ENCODE results near the gene CYP51A1. TPM values are rescaled to one million over a fixed set of nuclear protein-coding genes. Genes with fewer than 3 reads are reported as not detected.

The CYP51A1 gene
- total RNA-seq, 1 donor from 2014 or later, result 83.9 TPM

GRCh38 chr7:92141161-92141560, 6.9 kb upstream of the CYP51A1 start:
- DNase-seq (ENCODE audit: low read depth), result no peak
- H3K27ac Mint-ChIP-seq (ENCODE audit: unreplicated experiment), result no peak overlapping the region
- no peaks in the 10 kb centered on the region for H3K4me1 Mint-ChIP-seq (ENCODE audit: low read depth, unreplicated experiment)
- no peak overlapping the region for H3K4me3 Mint-ChIP-seq (ENCODE audit: unreplicated experiment)
- H3K9me3 Mint-ChIP-seq (ENCODE audit: unreplicated experiment), result peaks cover 3% of the 10 kb centered on the region
- Histone ChIP-seq H3K4me3 (ENCODE audit: insufficient read depth, low read depth, low read length) (no peak overlapping the region), H3K79me2 (ENCODE audit: insufficient read depth, low read length) (no peaks in the 10 kb centered on the region), H3K36me3 (ENCODE audit: insufficient read depth, low read length) (no peaks in the 10 kb centered on the region), H3K9ac (ENCODE audit: low read length) (no peak overlapping the region), H3K9me3 (ENCODE audit: insufficient read depth, low read depth, low read length) (no peaks in the 10 kb centered on the region), H3K4me1 (ENCODE audit: insufficient read depth, low read length) (no peaks in the 10 kb centered on the region), H3K27ac (ENCODE audit: low read depth, low read length) (no peak overlapping the region), H3K4me2 (ENCODE audit: low read length) (no peak overlapping the region), H4K20me1 (ENCODE audit: insufficient read depth, low read length) (no peaks in the 10 kb centered on the region), H3K27me3 (ENCODE audit: insufficient read depth, low read length) (no peaks in the 10 kb centered on the region), H2AFZ (ENCODE audit: low read depth, low read length) (no peak overlapping the region)
- FAIRE-seq, result no peak
- TF ChIP-seq CTCF (IDR thresholded peaks at IDR 0.05; ENCODE audit: insufficient read depth, low read depth, low read length), result no peak
- H3K27me3 Mint-ChIP-seq (ENCODE audit: low read depth, unreplicated experiment), result no peaks in the 10 kb centered on the region
- no peaks in the 10 kb centered on the region for H3K36me3 Mint-ChIP-seq (ENCODE audit: low read depth, unreplicated experiment)

DNA sequence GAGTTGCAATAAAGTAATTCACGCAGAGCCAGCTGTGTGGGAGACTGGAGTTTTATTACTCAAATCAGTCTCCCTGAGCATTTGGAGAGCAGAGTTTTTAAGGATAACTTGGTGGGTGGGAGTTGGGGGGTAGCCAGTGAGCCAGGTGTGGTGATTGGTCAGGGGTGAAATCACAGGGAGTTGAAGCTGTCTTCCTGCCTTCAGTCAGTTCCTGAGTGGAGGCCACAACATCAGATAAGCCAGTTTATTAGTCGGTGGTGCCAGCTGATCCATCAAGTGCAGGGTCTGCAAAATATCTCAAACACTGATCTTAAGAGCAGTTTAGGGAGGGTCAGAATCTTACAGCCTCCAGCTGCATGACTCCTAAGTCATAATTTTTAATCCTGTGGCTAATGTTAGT, 3.3 kb upstream of the CYP51A1 start:
- peaks cover 16% of the 10 kb centered on the region for H3K79me2 ChIP-seq (ENCODE audit: insufficient read depth, low read length)
- no peaks in the 10 kb centered on the region for H3K9me3 ChIP-seq (ENCODE audit: insufficient read depth, low read depth, low read length)
- no peak overlapping the region for H3K27ac ChIP-seq (ENCODE audit: low read depth, low read length)
- H4K20me1 ChIP-seq (ENCODE audit: insufficient read depth, low read length), result peaks cover 10% of the 10 kb centered on the region
- no peaks in the 10 kb centered on the region for H3K4me1 ChIP-seq (ENCODE audit: insufficient read depth, low read length)
- no peak overlapping the region for H3K9ac ChIP-seq (ENCODE audit: low read length)
- TF ChIP-seq EZH2 (IDR thresholded peaks at IDR 0.05; ENCODE audit: insufficient read depth, low read length) (no peak), CTCF (IDR thresholded peaks at IDR 0.05; ENCODE audit: insufficient read depth, low read depth, low read length) (no peak)
- Mint-ChIP-seq H3K27me3 (ENCODE audit: low read depth, unreplicated experiment) (no peaks in the 10 kb centered on the region), H3K4me1 (ENCODE audit: low read depth, unreplicated experiment) (peaks cover 4% of the 10 kb centered on the region), H3K4me3 (ENCODE audit: unreplicated experiment) (no peak overlapping the region), H3K36me3 (ENCODE audit: low read depth, unreplicated experiment) (peaks cover 3% of the 10 kb centered on the region), H3K9me3 (ENCODE audit: unreplicated experiment) (peaks cover 3% of the 10 kb centered on the region), H3K27ac (ENCODE audit: unreplicated experiment) (no peak overlapping the region)
- FAIRE-seq (no peak), DNase-seq (ENCODE audit: low read depth) (peak; percentile 15)
- H3K36me3 ChIP-seq (ENCODE audit: insufficient read depth, low read length), result no peaks in the 10 kb centered on the region
- H3K27me3 ChIP-seq (ENCODE audit: insufficient read depth, low read length), result no peaks in the 10 kb centered on the region
- no peak overlapping the region for H3K4me3 ChIP-seq (ENCODE audit: insufficient read depth, low read depth, low read length)
- H3K4me2 ChIP-seq (ENCODE audit: low read length), result no peak overlapping the region
- no peak overlapping the region for H2AFZ ChIP-seq (ENCODE audit: low read depth, low read length)

GRCh38 chr7:92135052-92135889, 994 bp upstream of the CYP51A1 start:
- H3K27ac Mint-ChIP-seq (ENCODE audit: unreplicated experiment), result peak overlapping the region; percentile 100
- no peaks in the 10 kb centered on the region for H3K27me3 Mint-ChIP-seq (ENCODE audit: low read depth, unreplicated experiment)
- Histone ChIP-seq H3K4me3 (ENCODE audit: insufficient read depth, low read depth, low read length) (peak overlapping the region; percentile 77), H3K27me3 (ENCODE audit: insufficient read depth, low read length) (no peaks in the 10 kb centered on the region), H3K4me1 (ENCODE audit: insufficient read depth, low read length) (no peaks in the 10 kb centered on the region), H3K36me3 (ENCODE audit: insufficient read depth, low read length) (peaks cover 3% of the 10 kb centered on the region), H3K79me2 (ENCODE audit: insufficient read depth, low read length) (peaks cover 38% of the 10 kb centered on the region), H3K27ac (ENCODE audit: low read depth, low read length) (peak overlapping the region; percentile 97), H3K9me3 (ENCODE audit: insufficient read depth, low read depth, low read length) (no peaks in the 10 kb centered on the region), H2AFZ (ENCODE audit: low read depth, low read length) (peak overlapping the region; percentile 96), H3K4me2 (ENCODE audit: low read length) (peak overlapping the region; percentile 94), H3K9ac (ENCODE audit: low read length) (peak overlapping the region; percentile 89), H4K20me1 (ENCODE audit: insufficient read depth, low read length) (peaks cover 28% of the 10 kb centered on the region)
- TF ChIP-seq EZH2 (IDR thresholded peaks at IDR 0.05; ENCODE audit: insufficient read depth, low read length) (no peak), CTCF (IDR thresholded peaks at IDR 0.05; ENCODE audit: insufficient read depth, low read depth, low read length) (no peak)
- H3K4me3 Mint-ChIP-seq (ENCODE audit: unreplicated experiment), result peak overlapping the region; percentile 99
- DNase-seq (ENCODE audit: low read depth) (peak; percentile 25), FAIRE-seq (no peak)
- H3K4me1 Mint-ChIP-seq (ENCODE audit: low read depth, unreplicated experiment), result peaks cover 11% of the 10 kb centered on the region
- H3K36me3 Mint-ChIP-seq (ENCODE audit: low read depth, unreplicated experiment), result peaks cover 3% of the 10 kb centered on the region
- H3K9me3 Mint-ChIP-seq (ENCODE audit: unreplicated experiment), result no peaks in the 10 kb centered on the region

All from astrocyte (in vitro differentiated cells and primary cell).